Measurements from ENCODE around the gene EPN2. TPM values are rescaled to one million over a fixed set of nuclear protein-coding genes. Genes with fewer than 3 reads are reported as not detected.
A peak's percentile ranks its signal among the peaks of the same experiment; 100 is the strongest.

The EPN2 gene
- total RNA-seq, 4 donors from 2014 or later, result 26.5 to 49.2 (median 38.9) TPM

GRCh38 chr17:19278729-19279128 is 41.6 kb downstream of the EPN2 start:
- intact Hi-C loops (cut with DNase I), result no loop called here
- peak overlapping the region in 1 of 4 donors; percentile 2 for H3K27ac ChIP-seq (replicated peaks in 1 of 4)
- no peak overlapping the region for H3K4me3 ChIP-seq
- whole genome bisulfite sequencing, result 98% methylated on average over 6 of the region's 6 CpGs
- no peaks in the 10 kb centered on the region for H3K9me3 ChIP-seq
- no peak for TF ChIP-seq CTCF (IDR thresholded peaks at IDR 0.05)
- no peak for TF ChIP-seq POLR2A (IDR thresholded peaks at IDR 0.05; ENCODE audit: low read depth)
- TF ChIP-seq EP300 (IDR thresholded peaks at IDR 0.05), result no peak
- TF ChIP-seq POLR2AphosphoS5 (IDR thresholded peaks at IDR 0.05), result no peak
- H3K4me1 ChIP-seq, result peaks cover 18 to 53% (median 48%) of the 10 kb centered on the region in 4 donors
- peaks cover 0 to 17% (median 9%) of the 10 kb centered on the region in 4 donors for H3K36me3 ChIP-seq
- DNase-seq (ENCODE audit: extremely low spot score), result no peak
- H3K27me3 ChIP-seq, result no peaks in the 10 kb centered on the region

GRCh38 chr17:19281161-19281560 is 44.0 kb downstream of the EPN2 start:
- peaks cover 33 to 60% (median 58%) of the 10 kb centered on the region in 4 donors for H3K4me1 ChIP-seq
- intact Hi-C loops (cut with DNase I), result no loop called here
- no peaks in the 10 kb centered on the region for H3K9me3 ChIP-seq
- H3K27ac ChIP-seq (replicated peaks in 1 of 4), result peak overlapping the region in 2 of 4 donors; percentile 25 to 46
- H3K36me3 ChIP-seq, result peaks cover 0 to 16% (median 9%) of the 10 kb centered on the region in 4 donors
- no peaks in the 10 kb centered on the region for H3K27me3 ChIP-seq
- 66% methylated on average over 3 of the region's 3 CpGs for WGBS
- no peak overlapping the region for H3K4me3 ChIP-seq
- DNase-seq (ENCODE audit: extremely low spot score), result no peak
- TF ChIP-seq POLR2AphosphoS5 (IDR thresholded peaks at IDR 0.05), result no peak
- no peak for TF ChIP-seq EP300 (IDR thresholded peaks at IDR 0.05)
- TF ChIP-seq POLR2A (IDR thresholded peaks at IDR 0.05; ENCODE audit: low read depth), result no peak

- Histone ChIP-seq H3K9me3 (no peaks in the 10 kb centered on the region), H3K4me3 (no peak overlapping the region), H3K27me3 (no peaks in the 10 kb centered on the region), H3K4me1 (peaks cover 50 to 85% (median 81%) of the 10 kb centered on the region in 4 donors), H3K27ac (replicated peaks in 1 of 4) (peak overlapping the region in 1 of 4 donors; percentile 71), H3K36me3 (peaks cover 0 to 16% (median 13%) of the 10 kb centered on the region in 4 donors)
- intact Hi-C loops (cut with DNase I), result no loop called here
- WGBS, result 61% methylated on average over 3 of the region's 3 CpGs
- no peak for DNase-seq (ENCODE audit: extremely low spot score)
- no peak for TF ChIP-seq EP300 (IDR thresholded peaks at IDR 0.05)
- TF ChIP-seq POLR2A (IDR thresholded peaks at IDR 0.05; ENCODE audit: low read depth), result no peak
- TF ChIP-seq POLR2AphosphoS5 (IDR thresholded peaks at IDR 0.05), result no peak
- TF ChIP-seq CTCF (IDR thresholded peaks at IDR 0.05), result no peak
Observed at GRCh38 chr17:19284005-19284959, 47.1 kb downstream of the EPN2 start.

- Histone ChIP-seq H3K9me3 (no peaks in the 10 kb centered on the region), H3K27ac (replicated peaks in 1 of 4) (peak overlapping the region in 3 of 4 donors; percentile 1 to 71 (median 58)), H3K36me3 (peaks cover 0 to 16% (median 13%) of the 10 kb centered on the region in 4 donors), H3K27me3 (no peaks in the 10 kb centered on the region), H3K4me3 (no peak overlapping the region), H3K4me1 (peaks cover 56 to 85% (median 84%) of the 10 kb centered on the region in 4 donors)
- TF ChIP-seq POLR2A (IDR thresholded peaks at IDR 0.05; ENCODE audit: low read depth) (no peak), POLR2AphosphoS5 (IDR thresholded peaks at IDR 0.05) (no peak), EP300 (IDR thresholded peaks at IDR 0.05) (no peak), CTCF (IDR thresholded peaks at IDR 0.05) (no peak)
- no peak for DNase-seq (ENCODE audit: extremely low spot score)
- WGBS, result 89% methylated on average over 12 of the region's 21 CpGs
- intact Hi-C loops (cut with DNase I), result no loop called here
Observed at GRCh38 chr17:19285213-19285900, 48.2 kb downstream of the EPN2 start.

All from esophagus muscularis mucosa (tissue), 4 donors.